IMR-90 (cell line): ENCODE measurements around the gene TRIO. TPM values are rescaled to one million over a fixed set of nuclear protein-coding genes. Genes with fewer than 3 reads are reported as not detected.

Source experiments
- ATAC-seq: fragments of 200-7000 bp; cut with Tn5 transposase; 2 replicates; pipeline ENCODE4 v1.9.1; 2020; ENCODE audit warnings: low read depth, mild to moderate bottlenecking, moderate library complexity
- BruUV-seq: library from RNA; stranded (reverse); fragments of 400-500 nt; replicated peaks from 2 replicates; lab custom pipeline; 2021; lab: Mats Ljungman, UMichigan
- CTCF ChIA-PET: fragments of 300-600 bp; formaldehyde crosslinking; extraction: SDS; loops from one replicate; lab custom pipeline; 2021; ENCODE audit warnings: antibody characterized with exemption; lab: Yijun Ruan, JAX
- POLR2A ChIA-PET: fragments of 300-600 bp; sonication (Branson Sonifier 250); formaldehyde crosslinking; loops from one replicate; lab custom pipeline; 2022; ENCODE audit warnings: antibody characterized with exemption; ENCODE audit not compliant: unreplicated experiment; lab: Charles Lee
- DNase-seq: peaks from one replicate; pipeline ENCODE4 v3.0.0; 2013
- H2AFZ ChIP-seq: replicated peaks from 2 replicates; pipeline ENCODE3; 2013; ENCODE audit warnings: low read length, mild to moderate bottlenecking; ENCODE audit not compliant: poor library complexity
- H2AK5ac ChIP-seq: 2 replicates; pipeline ENCODE4 v1.6.1; 2013; ENCODE audit warnings: low read depth, low read length, inconsistent platforms
- H2AK9ac ChIP-seq: replicated peaks from 2 replicates; pipeline ENCODE3; 2013; ENCODE audit warnings: mild to moderate bottlenecking, low read depth, low read length, moderate library complexity; ENCODE audit not compliant: poor library complexity
- H2BK120ac ChIP-seq: 2 replicates; pipeline ENCODE4 v1.6.1; 2013; ENCODE audit warnings: low read depth, low read length, inconsistent platforms
- H2BK15ac ChIP-seq: 3 replicates; pipeline ENCODE4 v1.6.1; 2013; ENCODE audit warnings: low read depth, low read length, inconsistent platforms
- H2BK20ac ChIP-seq: 2 replicates; pipeline ENCODE4 v1.6.1; 2013; ENCODE audit warnings: low read depth, mild to moderate bottlenecking, inconsistent platforms, low read length, moderate library complexity
- H2BK5ac ChIP-seq: 2 replicates; pipeline ENCODE4 v1.6.1; 2013; ENCODE audit warnings: mild to moderate bottlenecking, low read depth, low read length, inconsistent platforms; ENCODE audit not compliant: poor library complexity, severe bottlenecking
- H3K14ac ChIP-seq: replicated peaks from 2 replicates; pipeline ENCODE4 v1.6.1; 2013; ENCODE audit warnings: low read depth, low read length, inconsistent platforms
- H3K18ac ChIP-seq: 2 replicates; pipeline ENCODE4 v1.6.1; 2013; ENCODE audit warnings: low read depth, low read length, control low read depth
- H3K23ac ChIP-seq: 2 replicates; pipeline ENCODE4 v1.6.1; 2013; ENCODE audit warnings: low read depth, low read length, inconsistent platforms
- H3K27ac ChIP-seq: 2 replicates; pipeline ENCODE4 v1.5.1; 2013; ENCODE audit warnings: mild to moderate bottlenecking, control low read depth, low read length; ENCODE audit not compliant: insufficient read depth
- H3K27me3 ChIP-seq: 2 replicates; pipeline ENCODE4 v1.6.1; 2013; ENCODE audit warnings: low read length; ENCODE audit not compliant: control insufficient read depth, insufficient read depth
- H3K36me3 ChIP-seq: 2 replicates; pipeline ENCODE4 v1.6.1; 2013; ENCODE audit warnings: low read length, mixed read lengths; ENCODE audit not compliant: control insufficient read depth, insufficient read depth
- H3K4ac ChIP-seq: 2 replicates; pipeline ENCODE4 v1.6.1; 2013; ENCODE audit warnings: low read depth, low read length, inconsistent platforms
- H3K4me1 ChIP-seq: 2 replicates; pipeline ENCODE4 v1.6.1; 2013; ENCODE audit warnings: low read length, mixed read lengths; ENCODE audit not compliant: control insufficient read depth, insufficient read depth
- H3K4me2 ChIP-seq: 2 replicates; pipeline ENCODE4 v1.6.1; 2013; ENCODE audit warnings: low read depth, mild to moderate bottlenecking, control low read depth, low read length, moderate library complexity
- H3K4me3 ChIP-seq: 2 replicates; pipeline ENCODE4 v1.5.1; 2013; ENCODE audit warnings: low read depth, mild to moderate bottlenecking, control low read depth, low read length, moderate library complexity; ENCODE audit not compliant: insufficient read depth
- H3K56ac ChIP-seq: 2 replicates; pipeline ENCODE4 v1.6.1; 2013; ENCODE audit warnings: low read length, inconsistent platforms; ENCODE audit not compliant: insufficient read depth; ENCODE audit errors: extremely low read depth
- H3K79me1 ChIP-seq, 2 experiments: 2 replicates each; pipeline ENCODE4 v1.6.1; 2013; ENCODE audit warnings: low read length in 2 of 2, inconsistent platforms in 1 of 2, low read depth in 1 of 2
- H3K9ac ChIP-seq: 2 replicates; pipeline ENCODE4 v1.6.1; 2013; ENCODE audit warnings: low read depth, low read length, control low read depth
- H3K9me1 ChIP-seq: 2 replicates; pipeline ENCODE4 v1.6.1; 2013; ENCODE audit warnings: low read length, inconsistent platforms; ENCODE audit not compliant: insufficient read depth
- H3K9me3 ChIP-seq: 2 replicates; pipeline ENCODE4 v1.6.1; 2013; ENCODE audit warnings: low read length; ENCODE audit not compliant: control insufficient read depth, insufficient read depth
- H4K20me1 ChIP-seq: 2 replicates; pipeline ENCODE4 v1.6.1; 2013; ENCODE audit warnings: low read length, inconsistent platforms; ENCODE audit not compliant: insufficient read depth
- H4K5ac ChIP-seq: 2 replicates; pipeline ENCODE4 v1.6.1; 2013; ENCODE audit warnings: mild to moderate bottlenecking, low read depth, low read length, control low read depth
- H4K8ac ChIP-seq, 2 experiments: 2 replicates each; pipeline ENCODE4 v1.6.1; 2013; ENCODE audit warnings: low read depth in 2 of 2, low read length in 2 of 2, control low read depth in 1 of 2, inconsistent platforms in 1 of 2
- H4K91ac ChIP-seq: 2 replicates; pipeline ENCODE4 v1.6.1; 2013; ENCODE audit warnings: low read depth, low read length, inconsistent platforms; ENCODE audit not compliant: insufficient read depth
- CTCF ChIP-seq: conservative IDR thresholded peaks from 2 replicates; pipeline ENCODE4 v1.5.1; 2012; ENCODE audit warnings: mild to moderate bottlenecking, low read depth, low read length, improper control_type of control experiment
- RFX5 ChIP-seq: IDR thresholded peaks from 2 replicates; pipeline ENCODE4 v1.8.0; 2012; ENCODE audit warnings: low read depth, mild to moderate bottlenecking, low read length, moderate library complexity
- WGBS, 2 experiments: methylation state at CpG; one replicate each; pipeline versions ENCODE4 v1.1.5 to v1.1.7; 2013; ENCODE audit warnings: missing lambda C conversion rate in 2 of 2; ENCODE audit not compliant: insufficient read length in 1 of 2; ENCODE audit errors: extremely low coverage in 2 of 2; 5-methylcytosine and 5-hydroxymethylcytosine counted together
- dilution Hi-C: fragments of 300-500 bp; cut with HindIII; formaldehyde crosslinking; loops from one replicate; pipeline ENCODE4 v1.14.3; 2018; ENCODE audit warnings: low sequenced_read_pairs; ENCODE audit not compliant: unreplicated experiment
- in situ Hi-C: fragments of 300-500 bp; cut with MboI; formaldehyde crosslinking; loops from 3 replicates; pipeline ENCODE4 v1.14.3; 2019; ENCODE audit warnings: low sequenced_read_pairs, inconsistent platforms, mixed read lengths
- intact Hi-C: fragments of 100-400 bp; cut with micrococcal nuclease; formaldehyde crosslinking; loops from 2 replicates; pipeline ENCODE4 v1.10.0; 2022
- polyA plus RNA-seq, 3 experiments: library from polyadenylated mRNA; depleted of rRNA; stranded (reverse); fragments of >200 nt; gene quantifications; 2 replicates each; pipeline ENCODE4 v1.2.3, GENCODE V29; 2012; ENCODE audit warnings: low replicate concordance in 1 of 3
- total RNA-seq: library from RNA; depleted of rRNA; stranded (reverse); fragments of >200 nt; gene quantifications from 2 replicates; pipeline ENCODE4 v1.2.3, GENCODE V29; 2012

Gene TRIO
- total and polyA plus RNA-seq, 2 of the 4 experiments (the other 2 are of a cell fraction): 206 to 522 TPM

- Histone ChIP-seq H3K27me3 (no peaks in the 10 kb centered on the region), H4K5ac (no peak overlapping the region), H3K56ac (no peak overlapping the region), H2BK15ac (no peak overlapping the region), H4K8ac (peak overlapping the region in 1 of 2 experiments; percentile 8; a peak in 2 of 4 replicates), H2BK120ac (no peak overlapping the region), H4K20me1 (peaks cover 91% of the 10 kb centered on the region), H3K14ac (no peak overlapping the region), H3K4me1 (peaks cover 34% of the 10 kb centered on the region), H3K18ac (no peak overlapping the region), H2AFZ (peak overlapping the region; percentile 7), H4K91ac (0 out of 2 replicates have a peak overlapping the region, but pooled peaks have one; percentile 9), H2AK9ac (peak overlapping the region; percentile 53), H2BK20ac (no peak overlapping the region), H3K9me1 (peaks cover 35% of the 10 kb centered on the region), H3K27ac (peak overlapping the region; percentile 45; the same call in 1 of the 2 replicates), H3K4me3 (no peak overlapping the region), H3K23ac (0 out of 2 replicates have a peak overlapping the region, but pooled peaks have one; percentile 46), H3K79me1 (peaks cover 65 to 79% of the 10 kb centered on the region in 2 experiments), H2BK5ac (peak overlapping the region; percentile 28), H2AK5ac (no peak overlapping the region; the same call in 1 of the 2 replicates), H3K4me2 (no peak overlapping the region), H3K9me3 (no peaks in the 10 kb centered on the region), H3K4ac (no peak overlapping the region), H3K9ac (no peak overlapping the region), H3K36me3 (peaks cover 55% of the 10 kb centered on the region)
- CTCF ChIA-PET: interaction anchor here (0.6 to 0.9 kb wide), 2 partner anchors 19 to 338 kb away, joined by 3 read pairs; no protein-coding TSS in a partner anchor
- BruUV-seq: no TSS peak
- TF ChIP-seq RFX5 (no peak), CTCF (peak; percentile 18; the same call in 1 of the 2 replicates)
- DNase-seq (no peak), ATAC-seq (peak; percentile 16; the same call in 1 of the 2 replicates)
- in situ Hi-C loops (no loop called here), dilution Hi-C loops (no loop called here), intact Hi-C loops (loop anchor here (10.0 kb wide), 1 partner anchor 341 kb away; no protein-coding TSS in a partner anchor)
- POLR2A ChIA-PET: no interaction called here
- 80% methylated on average over 1 of the region's 10 CpGs; no CpG with 5 or more reads in 1 of the 2 experiments for WGBS, 2 experiments
Measured at GRCh38 chr5:14326035-14326903, 183.1 kb downstream of the TRIO start.
